ENCODE data around the gene UNC45B.
"Not testable (repeated sequence)": the region's sequence is repeated elsewhere in the genome, so short reads cannot be mapped to it uniquely, and the experiment has no call there.

The UNC45B gene

DNA sequence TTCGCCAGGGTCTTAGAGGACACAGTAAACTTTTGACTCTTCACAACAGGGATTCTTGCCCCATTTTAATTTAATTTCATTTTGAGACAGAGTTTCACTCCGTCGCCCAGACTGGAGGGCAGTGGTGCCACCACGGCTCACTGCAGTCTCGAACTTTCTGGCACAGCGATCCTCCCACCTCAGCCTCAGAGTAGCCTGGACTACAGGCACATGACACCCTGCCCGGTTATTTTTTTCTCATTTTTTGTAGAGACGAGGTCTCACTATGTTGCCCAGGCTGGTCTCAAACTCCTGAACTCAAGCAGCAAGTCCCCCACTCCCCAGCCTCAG lies 5.2 kb upstream of the UNC45B start:
- DNase-seq (ENCODE audit: low spot score), result no peak

DNA sequence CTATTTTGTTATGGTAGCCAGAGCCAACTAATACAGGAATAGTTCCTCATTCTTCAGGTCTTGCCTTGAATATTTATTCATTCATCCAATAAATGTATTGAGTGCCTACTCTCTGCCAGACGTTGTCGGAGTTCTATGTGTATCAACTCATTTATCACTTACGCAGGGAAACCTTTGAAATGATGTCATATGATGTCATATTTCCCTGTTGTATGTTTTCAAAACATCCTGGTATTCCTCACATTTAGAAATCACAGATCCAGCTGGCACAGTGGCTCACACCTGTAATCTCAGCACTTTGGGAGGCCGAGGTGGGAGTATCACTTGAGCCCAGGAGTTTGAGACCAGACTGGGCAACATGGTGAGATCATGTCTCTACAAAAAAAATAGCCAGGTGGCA lies 2.8 kb upstream of the UNC45B start:
- DNase-seq (ENCODE audit: low spot score), result no peak

DNA sequence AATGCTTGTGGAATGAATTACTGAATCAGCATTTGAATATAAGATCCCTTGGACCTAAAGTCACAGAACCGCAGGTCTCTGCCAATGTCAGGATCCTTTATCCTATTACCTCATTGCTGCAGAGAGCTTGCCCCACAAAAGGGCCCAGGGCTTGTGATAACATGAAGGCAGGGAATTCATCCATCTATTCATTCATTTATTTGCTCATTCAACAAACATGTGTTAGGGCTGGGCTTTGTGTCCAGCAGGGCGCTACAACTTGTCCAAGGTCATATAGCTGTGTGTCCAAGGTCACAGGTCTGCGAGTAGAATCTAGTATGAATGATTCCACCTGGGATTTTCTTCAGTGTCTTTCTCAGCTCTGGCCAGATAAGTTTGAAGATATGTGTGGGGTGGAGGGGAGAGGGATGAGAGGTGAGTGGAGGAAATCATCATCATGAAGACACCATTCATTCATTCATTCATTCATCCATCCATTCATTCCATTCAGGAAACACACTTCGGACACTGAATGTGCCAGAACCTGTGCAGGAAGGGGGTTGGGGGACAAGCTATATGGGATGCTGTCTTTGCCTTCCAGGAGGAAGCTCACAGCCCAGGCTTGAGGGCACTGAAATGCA lies 1.3 kb upstream of the UNC45B start:
- DNase-seq (ENCODE audit: low spot score), result no peak

DNA sequence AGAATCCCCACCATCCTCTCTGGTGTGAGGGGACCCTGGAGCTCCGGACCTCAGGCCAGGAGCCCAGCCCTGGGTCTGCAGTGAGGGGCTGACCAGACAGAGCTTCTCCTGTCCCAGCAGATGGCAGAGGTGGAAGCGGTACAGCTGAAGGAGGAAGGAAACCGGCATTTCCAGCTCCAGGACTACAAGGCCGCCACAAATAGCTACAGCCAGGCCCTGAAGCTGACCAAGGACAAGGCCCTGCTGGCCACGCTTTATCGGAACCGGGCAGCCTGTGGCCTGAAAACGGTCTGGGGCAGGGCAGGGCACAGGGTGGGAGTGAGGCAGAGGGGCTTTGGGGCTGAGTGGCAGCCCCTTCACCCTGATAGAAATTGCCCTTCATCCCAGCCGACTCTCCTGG lies 527 bp downstream of the UNC45B start:
- DNase-seq (ENCODE audit: low spot score), result no peak

DNA sequence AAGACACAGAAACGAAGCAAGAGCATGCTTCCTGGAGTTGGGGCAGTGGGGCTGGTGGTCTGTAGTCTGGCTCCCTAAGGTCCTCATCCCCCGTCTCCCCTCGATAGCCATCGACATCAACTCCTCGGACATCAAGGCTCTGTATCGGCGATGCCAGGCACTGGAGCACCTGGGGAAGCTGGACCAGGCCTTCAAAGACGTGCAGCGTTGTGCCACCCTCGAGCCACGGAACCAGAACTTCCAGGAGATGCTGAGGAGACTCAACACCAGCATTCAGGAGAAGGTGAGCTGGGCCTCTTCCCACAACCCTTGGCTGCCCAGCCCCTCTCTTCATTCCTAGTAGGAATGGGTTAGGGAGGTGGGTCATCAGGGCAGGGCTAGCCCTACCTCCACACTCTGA lies 2.3 kb downstream of the UNC45B start:
- no peak for DNase-seq (ENCODE audit: low spot score)

DNA sequence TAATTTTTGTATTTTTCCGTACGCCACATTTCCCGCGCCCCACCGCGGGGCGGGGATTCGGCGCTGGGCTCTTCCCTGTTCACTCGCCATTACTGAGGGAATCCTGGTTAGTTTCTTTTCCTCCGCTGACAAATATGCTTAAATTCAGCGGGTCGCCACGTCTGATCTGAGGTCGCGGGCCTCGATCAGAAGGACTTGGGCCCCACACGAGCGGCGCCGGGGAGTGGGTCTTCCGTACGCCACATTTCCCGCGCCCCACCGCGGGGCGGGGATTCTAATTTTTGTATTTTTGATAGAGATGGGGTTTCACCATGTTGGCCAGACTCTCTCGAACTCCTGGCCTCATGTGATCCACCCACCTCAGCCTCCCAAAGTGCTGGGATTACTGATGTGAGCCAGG lies 3.5 kb downstream of the UNC45B start:
- DNase-seq (ENCODE audit: low spot score), result not testable (repeated sequence)

DNA sequence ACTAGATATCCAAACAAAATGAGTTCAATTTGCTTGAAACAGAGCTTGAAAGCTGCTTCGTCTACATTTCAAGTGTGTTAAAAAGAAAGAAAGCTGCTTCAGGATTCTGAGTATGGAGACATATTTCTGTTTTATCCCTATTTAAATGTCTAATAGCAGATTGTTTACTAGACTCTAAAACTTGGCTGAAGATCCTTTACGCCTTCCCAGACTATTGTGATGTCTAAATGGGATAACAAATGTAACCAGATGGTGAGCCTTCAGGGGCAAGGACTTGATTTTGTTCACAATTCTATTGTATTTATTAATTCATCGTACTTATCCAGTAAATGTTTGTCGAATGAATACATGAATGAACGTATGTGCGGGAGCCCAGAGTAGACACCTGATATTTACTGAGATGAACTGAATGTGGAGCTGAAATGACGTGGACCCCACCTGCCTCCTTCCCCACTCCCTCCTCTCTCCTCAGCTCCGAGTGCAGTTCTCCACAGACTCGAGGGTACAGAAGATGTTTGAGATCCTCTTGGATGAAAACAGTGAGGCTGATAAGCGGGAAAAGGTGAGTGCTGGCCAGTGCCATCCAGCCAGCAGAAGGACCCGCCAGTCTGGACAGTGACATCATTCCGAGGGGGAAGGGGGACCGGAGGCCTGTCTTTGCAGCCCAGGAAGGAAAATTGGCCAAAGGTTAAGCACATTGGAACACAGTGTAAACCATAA lies 5.0 kb downstream of the UNC45B start:
- no peak for DNase-seq (ENCODE audit: low spot score)

DNA sequence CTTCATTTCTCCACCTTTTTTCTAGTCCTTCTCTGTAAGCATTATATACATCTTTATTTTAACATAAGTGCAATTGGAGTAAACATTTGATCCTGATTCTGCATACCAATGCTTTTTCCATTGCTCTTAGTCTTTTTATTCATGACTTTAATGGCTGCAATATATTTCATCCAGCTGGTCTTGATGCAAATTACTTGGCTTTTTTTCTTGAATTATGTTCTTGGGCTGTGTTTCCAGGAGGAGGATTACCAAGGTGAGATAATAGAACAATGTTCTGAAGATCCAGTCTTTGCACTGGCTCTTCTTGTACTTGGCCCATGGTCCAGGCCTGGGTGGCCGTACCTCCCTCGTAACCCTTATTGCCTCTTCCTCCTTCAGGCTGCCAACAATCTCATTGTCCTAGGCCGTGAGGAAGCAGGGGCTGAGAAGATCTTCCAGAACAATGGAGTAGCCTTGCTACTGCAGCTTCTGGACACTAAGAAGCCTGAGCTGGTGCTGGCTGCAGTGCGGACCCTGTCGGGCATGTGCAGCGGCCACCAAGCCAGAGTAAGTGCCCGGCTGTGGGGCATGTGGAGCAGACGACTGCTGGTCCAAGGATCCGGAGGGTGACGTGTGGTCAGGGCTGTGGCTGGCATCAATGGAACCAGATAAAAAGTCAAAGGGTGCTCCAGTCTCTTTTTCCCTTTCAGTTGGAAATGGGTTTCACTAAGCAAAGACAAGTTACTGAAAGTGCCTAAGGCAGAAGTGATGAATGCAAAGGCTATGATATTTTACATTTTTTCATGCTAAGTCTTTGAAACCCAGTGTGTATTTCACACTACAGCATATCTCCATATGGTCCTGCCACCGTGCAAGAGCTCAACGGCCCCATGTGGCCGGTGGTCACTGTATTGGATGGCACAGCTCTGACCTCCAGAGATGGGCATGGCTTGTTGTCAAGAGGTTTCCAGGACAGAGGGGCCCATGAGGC lies 6.9 kb downstream of the UNC45B start:
- no peak for DNase-seq (ENCODE audit: low spot score)

DNA sequence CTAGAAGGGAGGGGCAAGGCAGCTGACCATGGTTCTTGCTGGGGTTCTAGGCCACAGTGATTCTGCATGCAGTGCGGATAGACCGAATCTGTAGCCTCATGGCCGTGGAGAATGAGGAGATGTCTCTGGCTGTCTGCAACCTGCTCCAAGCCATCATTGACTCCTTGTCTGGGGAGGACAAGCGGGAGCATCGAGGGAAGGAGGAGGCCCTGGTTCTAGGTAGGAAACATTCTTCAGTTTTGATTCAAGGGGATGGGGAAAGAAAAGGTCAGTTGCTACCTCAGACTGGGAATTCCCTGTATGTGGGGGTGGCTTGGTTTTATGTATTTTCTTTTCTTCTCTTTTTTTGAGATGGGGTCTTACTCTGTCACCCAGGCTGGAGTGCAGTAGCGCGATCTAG lies 7.6 kb downstream of the UNC45B start:
- no peak for DNase-seq (ENCODE audit: low spot score)

DNA sequence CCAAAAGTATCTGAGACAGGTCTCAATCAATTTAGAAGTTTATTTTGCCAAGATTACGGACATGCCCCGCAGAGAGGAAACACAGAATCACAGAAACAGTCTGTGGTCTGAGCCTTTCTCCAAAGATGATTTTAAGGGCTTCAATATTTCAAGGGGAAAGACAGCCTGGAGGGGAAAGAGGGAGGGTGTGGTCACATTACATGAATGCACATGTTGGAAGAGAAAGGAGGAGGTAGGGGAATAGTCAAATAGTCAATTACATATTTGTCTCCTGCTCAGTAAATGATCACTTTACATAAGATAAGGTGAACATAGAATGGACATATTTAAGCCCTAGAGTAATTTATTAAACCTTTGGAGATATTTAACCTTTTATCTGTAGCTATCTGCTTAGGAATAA lies 12.3 kb downstream of the UNC45B start:
- no peak for DNase-seq (ENCODE audit: low spot score)

DNA sequence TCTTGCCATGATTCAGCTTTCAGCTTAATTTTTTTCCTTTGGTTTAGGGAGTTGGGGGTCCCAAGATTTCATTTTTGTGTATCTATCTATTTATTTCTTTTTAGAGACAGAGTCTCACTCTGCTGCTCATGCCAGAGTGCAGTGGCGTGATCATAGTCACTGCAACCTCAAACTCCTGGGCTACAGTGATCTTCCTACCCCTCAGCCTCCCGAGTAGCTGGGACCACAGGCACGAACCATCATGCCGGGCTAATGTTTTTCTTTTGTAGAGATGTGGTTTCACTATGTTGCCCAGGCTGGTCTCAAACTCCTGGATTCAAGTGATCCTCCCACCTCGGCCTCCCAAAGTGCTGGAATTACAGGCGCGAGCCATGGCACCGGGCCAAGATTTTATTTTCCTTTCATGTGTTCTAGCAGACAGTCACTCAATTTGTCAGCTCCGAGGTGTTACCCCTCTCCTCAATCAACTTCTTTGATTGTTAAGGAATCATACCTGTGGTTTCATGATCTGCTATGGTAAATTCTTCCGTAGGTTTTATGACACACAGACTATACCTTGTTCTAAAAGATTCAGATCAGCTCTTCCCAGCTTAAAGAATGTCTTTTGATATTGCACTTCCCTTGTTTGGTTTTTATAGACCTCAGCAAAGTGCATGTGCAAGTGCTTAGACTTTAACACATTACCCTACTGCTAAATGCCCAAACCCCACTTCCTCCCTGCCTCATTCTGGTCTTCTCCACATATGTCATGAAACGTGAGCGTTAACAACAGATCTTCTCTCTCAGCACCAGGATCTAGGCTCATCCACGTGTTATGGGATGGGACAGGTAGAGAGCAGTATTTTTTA lies 13.0 kb downstream of the UNC45B start:
- DNase-seq (ENCODE audit: low spot score), result no peak

DNA sequence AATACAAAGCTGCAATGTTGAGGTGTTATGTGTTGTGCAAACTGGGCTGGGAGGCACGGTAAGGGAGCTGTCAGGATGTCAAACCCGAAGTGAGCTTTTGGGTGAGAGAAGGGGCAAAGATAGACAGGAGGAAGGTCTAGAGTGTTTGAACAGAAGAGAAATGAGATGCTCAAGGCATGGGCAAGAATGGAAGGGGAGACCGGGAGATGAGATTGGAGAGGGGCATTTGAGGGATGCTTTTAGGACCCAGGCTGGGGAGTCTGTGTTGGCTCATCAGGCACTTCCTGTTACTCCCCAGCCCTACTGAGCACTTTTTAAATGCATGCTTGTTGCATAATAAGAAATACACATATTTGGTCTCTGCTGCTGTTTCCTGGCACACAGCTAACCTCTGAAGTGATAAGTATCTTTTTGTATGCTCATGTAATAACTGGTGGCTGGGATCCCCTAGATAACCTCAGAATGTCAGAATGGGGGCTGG lies 13.7 kb downstream of the UNC45B start:
- no peak for DNase-seq (ENCODE audit: low spot score)

DNA sequence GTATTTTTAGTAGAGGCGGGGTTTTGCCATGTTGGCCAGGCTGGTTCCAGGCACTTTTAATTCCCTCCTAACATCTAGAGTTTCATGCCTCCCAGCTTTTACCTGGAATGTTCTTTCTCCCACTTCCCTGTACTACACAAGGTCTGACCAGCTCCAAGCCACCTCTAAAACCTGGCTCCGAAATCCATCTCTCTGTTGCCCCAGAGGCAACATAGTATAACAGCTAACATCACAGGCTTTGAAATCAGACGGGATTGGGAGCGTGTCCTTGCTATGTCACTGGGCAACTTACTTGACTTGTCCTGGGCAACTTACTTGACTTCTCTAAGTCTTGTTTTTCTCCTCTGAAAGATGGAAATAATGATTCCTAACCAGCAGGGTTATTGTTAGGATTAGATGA lies 15.1 kb downstream of the UNC45B start:
- DNase-seq (ENCODE audit: low spot score), result no peak

DNA sequence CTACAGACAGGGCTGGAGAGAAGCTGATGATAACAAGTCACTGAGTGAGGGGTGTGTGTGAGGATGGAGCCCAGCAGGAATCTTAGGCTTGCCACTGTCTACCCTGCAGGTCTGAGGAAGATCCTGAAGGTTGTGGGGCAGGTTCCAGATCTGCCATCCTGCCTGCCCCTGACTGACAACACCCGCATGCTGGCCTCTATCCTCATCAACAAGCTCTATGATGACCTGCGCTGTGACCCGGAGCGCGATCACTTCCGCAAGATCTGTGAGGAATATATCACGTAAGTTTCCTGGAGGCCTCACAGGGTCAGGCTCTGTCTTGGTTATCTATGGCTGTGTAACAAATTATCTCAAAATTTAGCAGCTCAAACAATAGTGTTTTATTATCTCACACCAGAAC lies 16.3 kb downstream of the UNC45B start:
- DNase-seq (ENCODE audit: low spot score), result no peak

DNA sequence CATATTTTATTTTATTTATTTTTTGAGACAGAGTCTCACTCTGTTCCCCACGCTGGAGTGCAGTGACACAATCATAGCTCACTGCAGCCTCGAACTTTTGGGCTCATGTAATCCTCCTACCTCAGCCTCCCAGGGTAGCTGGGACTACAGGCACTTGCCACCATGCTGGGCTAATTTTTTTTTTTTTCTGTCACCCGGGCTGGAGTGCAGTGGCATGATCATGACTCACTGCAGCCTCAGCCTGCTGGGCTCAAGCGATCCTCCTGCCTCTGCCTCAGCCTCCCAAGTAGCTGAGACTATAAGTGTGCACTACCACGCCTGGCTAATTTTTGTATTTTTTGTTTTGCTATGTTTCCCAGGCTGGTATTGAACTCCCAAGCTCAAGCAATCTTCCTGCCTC lies 17.1 kb downstream of the UNC45B start:
- DNase-seq (ENCODE audit: low spot score), result no peak

DNA sequence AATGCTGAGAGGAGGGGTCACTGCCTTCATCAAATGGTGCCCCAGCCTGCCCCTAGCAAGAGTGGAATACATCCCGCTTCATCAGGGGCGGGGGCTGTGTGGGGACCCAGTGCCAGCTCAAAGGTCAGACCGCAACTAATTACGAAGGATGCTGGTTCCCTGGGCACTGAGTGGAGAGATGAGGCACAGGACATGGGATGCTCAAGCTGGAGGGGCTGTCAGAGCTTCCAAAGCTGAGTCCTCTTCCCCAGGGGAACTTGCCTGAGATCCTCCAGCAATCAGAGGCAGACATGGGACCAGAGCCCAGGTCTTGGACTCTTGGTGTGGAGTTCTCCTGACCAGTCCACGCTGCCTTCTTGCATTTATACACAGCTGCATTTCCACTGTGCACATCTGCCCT lies 18.9 kb downstream of the UNC45B start:
- no peak for DNase-seq (ENCODE audit: low spot score)

DNA sequence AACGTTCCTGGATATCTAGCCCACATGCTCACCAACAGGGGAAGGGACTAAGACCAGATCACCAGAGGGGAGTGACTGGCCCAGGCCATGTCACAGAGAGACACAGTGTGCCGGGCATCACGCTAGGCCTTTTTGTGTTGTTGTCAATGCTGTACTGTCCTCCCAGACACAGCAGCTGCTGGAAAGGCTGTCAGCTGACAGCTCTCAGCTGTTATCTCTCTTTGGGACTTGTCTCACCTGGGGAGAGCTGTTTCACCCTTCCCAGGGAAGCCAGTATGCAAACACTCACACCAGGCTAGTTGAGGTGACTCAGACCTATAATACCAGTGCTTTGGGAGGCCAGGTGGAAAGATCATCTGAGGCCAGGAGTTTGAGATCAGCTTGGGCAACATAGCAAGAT lies 19.4 kb downstream of the UNC45B start:
- no peak for DNase-seq (ENCODE audit: low spot score)

DNA sequence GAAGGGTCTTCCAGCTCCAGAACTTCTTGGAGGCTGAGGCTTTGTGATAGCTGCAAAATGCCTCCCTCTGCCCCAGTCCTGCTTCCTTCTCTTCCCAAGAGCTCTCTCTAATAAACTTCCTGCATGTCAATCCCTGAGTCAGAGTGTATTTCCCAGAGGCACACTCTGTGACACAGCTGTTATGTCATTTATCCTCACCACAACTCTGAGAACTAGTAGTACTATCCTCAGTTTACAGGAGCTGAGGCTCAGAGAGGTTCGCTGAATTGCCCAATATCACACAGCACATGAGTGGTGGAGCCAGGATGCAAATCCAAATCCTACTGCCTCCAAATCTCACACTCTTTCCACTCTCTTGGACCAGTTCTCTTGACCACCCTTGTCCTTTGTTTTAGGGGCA lies 20.0 kb downstream of the UNC45B start:
- DNase-seq (ENCODE audit: low spot score), result no peak

DNA sequence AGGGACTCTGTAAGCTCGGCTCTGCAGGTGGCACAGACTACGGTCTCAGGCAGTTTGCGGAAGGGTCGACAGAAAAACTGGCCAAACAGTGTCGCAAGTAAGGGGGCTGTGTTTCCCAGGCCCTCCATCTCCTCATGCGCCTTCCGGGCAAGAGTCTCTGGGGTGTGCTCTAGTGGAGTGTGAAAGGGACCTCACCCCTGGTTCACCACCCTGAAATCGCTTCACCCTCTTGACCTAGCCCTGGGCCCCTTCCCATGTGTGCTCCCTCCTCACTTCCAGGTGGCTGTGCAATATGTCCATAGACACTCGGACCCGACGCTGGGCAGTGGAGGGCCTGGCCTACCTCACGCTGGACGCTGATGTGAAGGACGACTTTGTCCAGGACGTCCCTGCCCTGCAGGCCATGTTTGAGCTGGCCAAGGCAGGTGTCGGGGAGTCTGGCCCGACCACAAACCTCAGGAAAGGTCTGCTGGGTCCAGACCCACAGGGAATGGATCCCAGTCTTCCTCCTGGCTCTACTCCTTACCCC lies 22.3 kb downstream of the UNC45B start:
- no peak for DNase-seq (ENCODE audit: low spot score)

DNA sequence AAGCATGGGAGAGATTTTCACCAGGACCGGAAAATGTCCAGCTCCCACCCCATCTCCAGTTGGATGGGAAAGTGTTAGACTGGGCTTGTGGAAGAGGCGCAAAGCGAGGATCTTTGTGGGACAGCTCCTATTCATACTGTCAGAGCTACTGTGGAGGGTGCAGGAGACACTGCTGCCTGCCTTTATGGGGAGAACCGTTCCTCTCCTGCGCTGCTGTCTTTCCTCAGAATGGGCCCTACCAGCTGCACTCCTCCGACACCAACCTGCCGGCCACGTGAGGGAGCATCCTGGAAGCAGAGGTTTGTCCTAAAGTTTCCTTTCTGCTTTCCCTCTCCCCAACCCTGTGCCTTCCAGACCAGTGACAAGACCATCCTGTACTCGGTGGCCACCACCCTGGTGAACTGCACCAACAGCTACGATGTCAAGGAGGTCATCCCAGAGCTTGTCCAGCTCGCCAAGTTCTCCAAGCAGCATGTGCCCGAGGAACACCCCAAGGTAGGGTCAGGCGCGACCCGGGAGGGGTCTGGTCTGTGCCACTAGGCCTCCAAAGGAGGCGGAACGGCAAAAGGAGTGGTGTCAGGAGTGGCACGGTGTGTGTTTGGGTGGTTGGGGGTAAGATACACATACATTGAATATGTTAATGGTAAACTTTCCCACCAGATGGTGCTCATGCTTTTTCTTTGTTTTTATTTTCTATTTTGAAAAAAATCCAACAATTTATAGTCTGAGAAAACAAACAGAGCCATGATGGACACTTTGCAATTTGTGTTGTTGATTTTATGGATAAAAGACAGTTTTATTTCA lies 23.6 kb downstream of the UNC45B start:
- DNase-seq (ENCODE audit: low spot score), result no peak

DNA sequence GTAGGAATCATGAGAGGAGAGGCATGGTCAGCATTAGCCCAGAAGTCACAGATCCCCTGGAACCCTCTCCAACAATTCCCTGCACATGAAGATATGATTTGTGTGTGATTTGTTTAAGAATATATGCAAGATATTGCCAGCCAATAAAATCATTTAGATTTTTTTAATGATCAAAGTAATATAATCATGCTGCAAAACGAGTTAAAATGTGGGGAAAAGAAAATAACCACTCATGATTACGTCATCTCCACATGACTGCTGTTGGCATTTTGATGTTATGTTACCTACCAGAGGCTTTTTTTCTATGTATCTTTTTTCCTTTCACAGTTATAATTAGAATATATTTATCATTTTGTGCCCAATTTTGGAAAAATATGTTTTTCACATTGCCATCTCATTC lies 24.2 kb downstream of the UNC45B start:
- no peak for DNase-seq (ENCODE audit: low spot score)

Measured in LoVo (cell line).